ENCODE results near the gene RECQL.
"Not testable (repeated sequence)": the region's sequence is repeated elsewhere in the genome, so short reads cannot be mapped to it uniquely, and the experiment has no call there.

Gene RECQL

GRCh38 chr12:21505888-21506287, 4.5 kb upstream of the RECQL start:
- in situ Hi-C loops (cut with MboI; ENCODE audit: low sequenced_read_pairs), result no loop called here

- in situ Hi-C loops (cut with MboI; ENCODE audit: low sequenced_read_pairs), result no loop called here
These were observed 1.4 kb upstream of the RECQL start for GRCh38 chr12:21502872-21503271.

- in situ Hi-C loops (cut with MboI; ENCODE audit: low sequenced_read_pairs), result no loop called here
These were observed 695 bp upstream of the RECQL start for GRCh38 chr12:21502164-21502496.

- in situ Hi-C loops (cut with MboI; ENCODE audit: low sequenced_read_pairs), result no loop called here
These were observed 613 bp downstream of the RECQL start for GRCh38 chr12:21500786-21501257.

- in situ Hi-C loops (cut with MboI; ENCODE audit: low sequenced_read_pairs), result no loop called here
These were observed 1.7 kb downstream of the RECQL start for GRCh38 chr12:21499765-21500164.

GRCh38 chr12:21485998-21486397, 15.4 kb downstream of the RECQL start:
- in situ Hi-C loops (cut with MboI; ENCODE audit: low sequenced_read_pairs), result no loop called here

GRCh38 chr12:21483531-21483930, 17.9 kb downstream of the RECQL start:
- in situ Hi-C loops (cut with MboI; ENCODE audit: low sequenced_read_pairs), result no loop called here

GRCh38 chr12:21478756-21479455, 22.5 kb downstream of the RECQL start:
- in situ Hi-C loops (cut with MboI; ENCODE audit: low sequenced_read_pairs), result no loop called here

GRCh38 chr12:21476949-21477348, 24.5 kb downstream of the RECQL start:
- in situ Hi-C loops (cut with MboI; ENCODE audit: low sequenced_read_pairs), result no loop called here

- in situ Hi-C loops (cut with MboI; ENCODE audit: low sequenced_read_pairs), result no loop called here
These were observed 25.9 kb downstream of the RECQL start for GRCh38 chr12:21475552-21475951.

GRCh38 chr12:21472197-21472823, 29.1 kb downstream of the RECQL start:
- in situ Hi-C loops (cut with MboI; ENCODE audit: low sequenced_read_pairs), result no loop called here

- in situ Hi-C loops (cut with MboI; ENCODE audit: low sequenced_read_pairs), result no loop called here
These were observed 30.1 kb downstream of the RECQL start for GRCh38 chr12:21471294-21471693.

GRCh38 chr12:21467334-21467733, 34.1 kb downstream of the RECQL start:
- in situ Hi-C loops (cut with MboI; ENCODE audit: low sequenced_read_pairs), result not testable (repeated sequence)

- in situ Hi-C loops (cut with MboI; ENCODE audit: low sequenced_read_pairs), result no loop called here
These were observed 42.0 kb downstream of the RECQL start for GRCh38 chr12:21459474-21459873.

GRCh38 chr12:21456291-21456780, 45.1 kb downstream of the RECQL start:
- in situ Hi-C loops (cut with MboI; ENCODE audit: low sequenced_read_pairs), result no loop called here

- in situ Hi-C loops (cut with MboI; ENCODE audit: low sequenced_read_pairs), result no loop called here
These were observed 48.1 kb downstream of the RECQL start for GRCh38 chr12:21453312-21453852.

GRCh38 chr12:21451529-21451928, 49.9 kb downstream of the RECQL start:
- in situ Hi-C loops (cut with MboI; ENCODE audit: low sequenced_read_pairs), result no loop called here

GRCh38 chr12:21444193-21445146, 57.0 kb downstream of the RECQL start:
- in situ Hi-C loops (cut with MboI; ENCODE audit: low sequenced_read_pairs), result no loop called here

GRCh38 chr12:21439347-21439746, 62.1 kb downstream of the RECQL start:
- in situ Hi-C loops (cut with MboI; ENCODE audit: low sequenced_read_pairs), result no loop called here

GRCh38 chr12:21438643-21439042, 62.8 kb downstream of the RECQL start:
- in situ Hi-C loops (cut with MboI; ENCODE audit: low sequenced_read_pairs), result no loop called here

- in situ Hi-C loops (cut with MboI; ENCODE audit: low sequenced_read_pairs), result no loop called here
These were observed 66.7 kb downstream of the RECQL start for GRCh38 chr12:21434699-21435098.
